RWPE1 (cell line): ENCODE measurements around the gene UBE2Q1.

Source experiments
- CTCF ChIA-PET: fragments of 350-600 bp; sonication (Branson Sonifier 250); formaldehyde crosslinking; extraction: SDS; loops from one replicate; lab custom pipeline; 2021; lab: Yijun Ruan, JAX
- POLR2A ChIA-PET: fragments of 400-600 bp; formaldehyde crosslinking; extraction: SDS; loops from one replicate; lab custom pipeline; 2020; ENCODE audit warnings: antibody characterized with exemption; ENCODE audit not compliant: low non-redundant PET; lab: Yijun Ruan, JAX
- DNase-seq: peaks from one replicate; pipeline ENCODE4 v3.0.0; 2012; ENCODE audit warnings: low spot score
- H3K27ac ChIP-seq: fragments of 450-650 bp; 2 replicates; pipeline ENCODE4 v1.5.1; 2017
- TF ChIP-seq, protein P1 (sequence below): fragments of 450-650 bp; conservative IDR thresholded peaks from 2 replicates; pipeline ENCODE4 v1.5.1; 2017; ENCODE audit warnings: low read depth, mild to moderate bottlenecking

UBE2Q1 gene

DNA sequence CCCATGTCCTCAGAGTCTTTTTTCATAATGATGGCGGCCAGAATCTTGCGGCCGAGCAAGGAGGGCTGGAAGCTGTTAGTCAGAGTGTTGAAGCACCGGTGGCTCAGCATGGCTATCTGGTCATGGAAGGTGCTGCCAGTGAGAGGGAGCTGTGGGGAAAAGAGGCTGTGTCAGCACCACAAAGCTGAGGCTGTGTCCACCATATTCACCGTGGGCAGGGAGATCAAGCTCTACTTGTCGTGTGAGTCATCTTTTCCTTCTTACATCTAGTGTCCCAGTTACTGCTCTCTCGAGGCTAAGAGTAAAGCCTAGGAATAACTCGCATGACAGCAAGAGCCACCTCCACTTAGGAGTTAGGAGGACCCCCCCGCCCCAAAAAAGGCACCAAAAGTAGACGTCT is 31.3 kb upstream of the UBE2Q1 start:
- CTCF ChIA-PET: interaction anchor here (0.5 kb wide), 1 partner anchor 56 kb away, joined by 3 read pairs; no protein-coding TSS in a partner anchor

DNA sequence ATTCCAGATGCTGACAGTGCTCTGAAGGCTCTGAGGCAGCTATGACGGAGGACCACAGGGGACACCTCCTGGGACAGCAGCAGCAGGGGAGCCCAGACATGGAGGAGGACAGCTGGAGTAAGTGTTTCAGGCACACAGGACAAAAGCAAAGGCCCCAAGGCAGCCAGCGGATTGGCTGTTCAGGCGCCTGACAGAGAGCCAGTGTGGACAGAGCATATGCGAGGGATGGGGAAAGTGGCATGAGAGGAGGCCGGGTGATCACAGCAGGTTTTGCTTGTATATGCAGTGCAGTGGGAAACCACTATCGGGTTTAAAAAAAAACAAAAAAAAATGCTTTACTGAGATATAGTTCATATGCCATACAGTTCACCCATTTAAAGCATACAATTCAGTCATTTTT is 28.2 kb upstream of the UBE2Q1 start:
- TF ChIP-seq, protein P1, sequence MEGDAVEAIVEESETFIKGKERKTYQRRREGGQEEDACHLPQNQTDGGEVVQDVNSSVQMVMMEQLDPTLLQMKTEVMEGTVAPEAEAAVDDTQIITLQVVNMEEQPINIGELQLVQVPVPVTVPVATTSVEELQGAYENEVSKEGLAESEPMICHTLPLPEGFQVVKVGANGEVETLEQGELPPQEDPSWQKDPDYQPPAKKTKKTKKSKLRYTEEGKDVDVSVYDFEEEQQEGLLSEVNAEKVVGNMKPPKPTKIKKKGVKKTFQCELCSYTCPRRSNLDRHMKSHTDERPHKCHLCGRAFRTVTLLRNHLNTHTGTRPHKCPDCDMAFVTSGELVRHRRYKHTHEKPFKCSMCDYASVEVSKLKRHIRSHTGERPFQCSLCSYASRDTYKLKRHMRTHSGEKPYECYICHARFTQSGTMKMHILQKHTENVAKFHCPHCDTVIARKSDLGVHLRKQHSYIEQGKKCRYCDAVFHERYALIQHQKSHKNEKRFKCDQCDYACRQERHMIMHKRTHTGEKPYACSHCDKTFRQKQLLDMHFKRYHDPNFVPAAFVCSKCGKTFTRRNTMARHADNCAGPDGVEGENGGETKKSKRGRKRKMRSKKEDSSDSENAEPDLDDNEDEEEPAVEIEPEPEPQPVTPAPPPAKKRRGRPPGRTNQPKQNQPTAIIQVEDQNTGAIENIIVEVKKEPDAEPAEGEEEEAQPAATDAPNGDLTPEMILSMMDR: no peak
- no peak overlapping the region for H3K27ac ChIP-seq
- POLR2A ChIA-PET: no interaction called here
- CTCF ChIA-PET: interaction anchor here (0.6 kb wide), 1 partner anchor 276 kb away, joined by 3 read pairs; no protein-coding TSS in a partner anchor
- DNase-seq: no peak

More for the DNA sequence above, 31.3 kb upstream of the UBE2Q1 start:
- DNase-seq: no peak
- no peak overlapping the region for H3K27ac ChIP-seq
- TF ChIP-seq, protein P1: no peak
- POLR2A ChIA-PET: no interaction called here

DNA sequence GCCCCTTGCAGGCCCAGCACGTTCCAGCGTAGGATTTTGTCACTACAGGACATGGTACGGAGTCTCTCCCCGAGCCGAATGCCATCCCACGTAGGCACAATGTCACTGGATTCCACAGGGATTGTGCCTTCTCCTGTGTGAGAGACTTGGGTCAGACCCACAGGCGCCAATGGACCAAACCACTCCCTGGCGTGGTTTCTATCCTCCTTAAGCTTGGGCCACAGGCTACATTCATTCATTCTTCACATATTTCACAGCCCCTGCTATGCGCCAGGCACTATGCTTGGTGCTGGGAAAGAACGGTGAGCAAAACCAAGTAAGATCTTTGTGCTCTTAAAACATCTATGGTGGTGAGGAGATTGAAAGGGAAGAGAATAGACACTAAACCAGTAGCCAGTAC is 27.8 kb upstream of the UBE2Q1 start:
- ChIA-PET CTCF (interaction anchor here (0.6 kb wide), 1 partner anchor 277 kb away, joined by 3 read pairs; no protein-coding TSS in a partner anchor), POLR2A (no interaction called here)
- DNase-seq: no peak
- H3K27ac ChIP-seq: no peak overlapping the region
- TF ChIP-seq, protein P1: no peak

DNA sequence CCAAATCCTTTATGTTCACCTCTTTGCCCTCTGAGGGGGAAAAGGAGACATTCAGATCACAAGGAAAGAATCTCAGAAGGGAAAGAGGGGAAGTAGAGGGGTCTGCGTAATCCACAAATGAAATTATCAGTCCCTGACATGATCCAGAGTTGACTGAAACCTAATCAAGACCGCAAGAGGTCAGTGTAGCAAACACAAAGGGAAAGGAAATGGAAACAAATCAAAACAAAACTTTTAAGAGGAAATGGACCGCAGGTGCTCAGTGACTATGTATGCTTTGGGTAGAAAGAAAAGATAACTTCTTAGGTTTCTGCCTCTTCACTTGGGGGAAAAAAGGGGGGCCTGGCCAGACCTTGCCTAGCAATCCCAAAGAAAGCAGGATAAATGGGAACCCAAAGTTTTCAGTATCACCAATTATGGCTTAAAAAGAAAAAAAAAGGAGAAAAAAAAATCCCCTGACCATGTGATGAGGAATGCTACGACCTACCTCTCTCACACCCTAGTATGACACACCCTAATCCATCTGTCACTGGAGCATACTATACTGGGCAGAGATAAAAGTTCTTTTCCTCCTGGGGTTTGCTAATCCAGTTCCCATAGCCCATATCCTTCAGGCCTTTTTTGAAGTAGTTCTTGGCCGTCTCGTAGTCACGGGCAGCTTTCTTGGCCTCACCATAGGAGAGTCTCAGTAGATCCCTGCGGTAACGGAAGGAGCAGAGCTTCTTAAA is 26.0 kb upstream of the UBE2Q1 start:
- TF ChIP-seq, protein P1: no peak
- DNase-seq: no peak
- POLR2A ChIA-PET: no interaction called here
- CTCF ChIA-PET: interaction anchor here (0.6 kb wide), 1 partner anchor 273 kb away, joined by 4 read pairs; no protein-coding TSS in a partner anchor
- H3K27ac ChIP-seq: no peak overlapping the region

DNA sequence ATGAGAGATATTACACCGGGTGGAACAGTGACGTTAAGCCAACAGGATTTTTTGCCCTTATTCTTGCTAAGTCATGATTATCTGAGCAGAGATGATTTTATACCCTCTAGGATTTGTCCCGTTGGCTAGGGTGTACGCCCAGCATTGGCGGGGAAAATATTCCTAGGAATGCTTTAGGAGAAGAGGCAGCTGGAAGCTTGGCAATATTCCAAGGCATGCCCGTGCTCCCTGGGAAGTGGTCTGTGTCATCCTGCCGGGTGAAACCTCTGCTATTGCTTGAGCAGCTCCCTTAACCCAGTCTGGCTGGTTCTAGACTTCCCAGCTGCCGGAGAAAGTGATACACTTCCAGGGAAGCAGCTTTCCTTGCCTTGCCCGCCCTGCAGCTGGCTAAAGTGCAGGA is 25.3 kb upstream of the UBE2Q1 start:
- no peak overlapping the region for H3K27ac ChIP-seq
- DNase-seq: no peak
- ChIA-PET POLR2A (no interaction called here), CTCF (interaction anchor here (0.6 kb wide), 1 partner anchor 273 kb away, joined by 4 read pairs; no protein-coding TSS in a partner anchor)
- TF ChIP-seq, protein P1: no peak

DNA sequence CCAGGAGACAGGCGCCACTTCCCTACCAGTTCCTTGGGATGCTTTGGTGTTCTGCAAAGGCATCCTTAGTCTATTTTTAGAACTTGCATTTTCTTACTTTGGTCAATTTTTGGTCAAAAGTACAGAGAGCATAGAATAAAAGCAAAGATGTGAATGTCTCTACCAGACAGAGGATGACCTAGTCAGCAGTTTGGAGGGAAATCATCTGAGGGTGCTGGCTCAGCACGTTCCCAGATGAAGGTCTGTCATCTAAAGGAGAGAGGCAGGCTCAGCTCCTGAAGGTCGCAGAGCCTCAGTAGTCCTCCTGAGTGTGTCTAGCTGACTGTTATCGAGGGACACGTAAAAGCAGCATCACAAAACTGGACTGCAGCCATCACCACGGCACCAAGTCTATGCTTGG is 24.4 kb upstream of the UBE2Q1 start:
- ChIA-PET CTCF (interaction anchor here (0.5 kb wide), 1 partner anchor 303 kb away, joined by 3 read pairs; no protein-coding TSS in a partner anchor), POLR2A (no interaction called here)
- TF ChIP-seq, protein P1: no peak
- H3K27ac ChIP-seq: no peak overlapping the region
- no peak for DNase-seq
